ENCODE data around the gene RALGPS2.

GRCh38 chr1:178684542-178685000 is 40.5 kb upstream of the RALGPS2 start:
- TF ChIP-seq CTCF (IDR thresholded peaks at IDR 0.05) (no peak), POLR2A (IDR thresholded peaks at IDR 0.05) (no peak)

All from sigmoid colon (tissue), 3 donors.